Cardiac atrium fibroblast (primary cell): ENCODE results near the gene DMC1. TPM values are rescaled to one million over a fixed set of nuclear protein-coding genes. Genes with fewer than 3 reads are reported as not detected.

Experiments
- total RNA-seq: library from RNA; depleted of rRNA; stranded (reverse); fragments of >200 nt; gene quantifications from 2 replicates; pipeline ENCODE4 v1.2.3, GENCODE V29; 2015

DMC1 gene, protein sequence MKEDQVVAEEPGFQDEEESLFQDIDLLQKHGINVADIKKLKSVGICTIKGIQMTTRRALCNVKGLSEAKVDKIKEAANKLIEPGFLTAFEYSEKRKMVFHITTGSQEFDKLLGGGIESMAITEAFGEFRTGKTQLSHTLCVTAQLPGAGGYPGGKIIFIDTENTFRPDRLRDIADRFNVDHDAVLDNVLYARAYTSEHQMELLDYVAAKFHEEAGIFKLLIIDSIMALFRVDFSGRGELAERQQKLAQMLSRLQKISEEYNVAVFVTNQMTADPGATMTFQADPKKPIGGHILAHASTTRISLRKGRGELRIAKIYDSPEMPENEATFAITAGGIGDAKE
- under 0.01 TPM in 1 of 2 replicates, not detected in the other for total RNA-seq

GRCh38 chr22:38569972-38570778 is at the start of gene DMC1:
Gene DMC1 (minus strand): TSS chr22:38570183. CDS start chr22:38568256, 1,927 bp downstream.

GRCh38 chr22:38506118-38506962 is 63.6 kb downstream of the DMC1 start, which contains the start of gene DDX17:
Gene DDX17 (minus strand): TSS chr22:38506311.

Other genes with a start within 250 kb of the DMC1 start
- not detected in 2 replicates for gene KCNJ4, start 115.0 kb downstream of the DMC1 start, total RNA-seq
- gene KDELR3, start 102.1 kb downstream of the DMC1 start, total RNA-seq, result 183 and 192 TPM in 2 replicates
- gene DDX17, start 63.9 kb downstream of the DMC1 start, total RNA-seq, result 223 and 266 TPM in 2 replicates
- gene FAM227A, start 86.2 kb upstream of the DMC1 start, total RNA-seq, result 0.65 and 0.90 TPM in 2 replicates
- gene CBY1, start 86.5 kb upstream of the DMC1 start, total RNA-seq, result 10.2 and 16.4 TPM in 2 replicates
- gene TOMM22, start 111.8 kb upstream of the DMC1 start, total RNA-seq, result 42.8 and 47.3 TPM in 2 replicates
- 49.6 and 52.0 TPM in 2 replicates for gene JOSD1, start 130.8 kb upstream of the DMC1 start, total RNA-seq
- gene GTPBP1, start 135.8 kb upstream of the DMC1 start, total RNA-seq, result 27.5 and 45.0 TPM in 2 replicates
- 60.5 and 69.3 TPM in 2 replicates for gene SUN2, start 185.8 kb upstream of the DMC1 start, total RNA-seq
- 9.9 and 13.9 TPM in 2 replicates for gene DNAL4, start 224.0 kb upstream of the DMC1 start, total RNA-seq